DMS53 treated with DMSO at 0.1 percent for 48 hours (cell line): ENCODE data around the gene TARDBP.
A peak's percentile ranks its signal among the peaks of the same experiment; 100 is the strongest.
"Not testable (repeated sequence)": the region's sequence is repeated elsewhere in the genome, so short reads cannot be mapped to it uniquely, and the experiment has no call there.

Source experiments
- DNase-seq: peaks from one replicate; lab custom pipeline; 2025; ENCODE audit not compliant: unreplicated experiment; lab: John Stamatoyannopoulos, UW

TARDBP gene

GRCh38 chr1:11042065-11042464 is 29.6 kb downstream of the TARDBP start:
- DNase-seq, result no peak

DNA sequence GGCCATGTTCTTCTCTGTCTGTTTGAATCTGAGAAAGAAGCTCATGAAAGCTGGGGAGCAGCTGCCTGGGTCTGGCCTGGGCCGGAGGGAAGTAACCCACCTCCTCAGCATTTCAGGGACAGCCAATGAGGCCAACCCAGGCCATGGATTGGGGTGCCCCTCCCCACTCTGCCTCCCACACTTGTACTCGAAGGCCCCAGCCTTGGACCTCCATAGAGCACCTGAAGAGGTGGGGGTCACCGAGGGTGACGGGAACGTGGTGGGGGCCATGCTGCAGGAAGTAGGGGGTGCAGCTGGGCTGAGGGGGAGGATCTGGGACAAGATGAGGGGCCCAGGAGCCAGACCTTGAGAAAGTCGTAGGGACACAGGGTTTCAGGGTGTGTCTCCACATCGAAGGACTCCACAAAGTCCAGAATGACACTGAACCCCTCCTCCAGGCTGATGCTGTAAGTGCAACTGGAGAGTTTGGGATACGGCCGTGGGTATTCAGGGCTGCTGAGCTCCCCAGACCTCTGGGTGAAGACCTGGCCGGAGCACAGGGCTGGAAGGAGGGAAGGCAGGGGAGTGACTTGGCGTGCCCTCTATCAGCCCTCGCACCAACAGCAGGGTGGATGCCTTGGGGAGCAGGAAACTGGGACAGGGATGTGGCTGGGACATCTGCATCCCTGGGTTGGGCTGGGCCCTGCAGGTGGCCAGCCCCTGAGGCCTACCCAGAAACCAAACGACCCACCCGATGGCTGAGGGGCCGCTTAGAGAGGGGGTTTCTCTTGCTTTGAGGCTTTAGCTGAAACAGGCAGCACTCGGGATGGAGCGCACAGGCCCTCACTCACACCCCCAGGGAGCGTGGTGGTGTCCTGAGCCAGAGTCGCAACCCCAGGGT is 30.8 kb downstream of the TARDBP start:
- no peak for DNase-seq

DNA sequence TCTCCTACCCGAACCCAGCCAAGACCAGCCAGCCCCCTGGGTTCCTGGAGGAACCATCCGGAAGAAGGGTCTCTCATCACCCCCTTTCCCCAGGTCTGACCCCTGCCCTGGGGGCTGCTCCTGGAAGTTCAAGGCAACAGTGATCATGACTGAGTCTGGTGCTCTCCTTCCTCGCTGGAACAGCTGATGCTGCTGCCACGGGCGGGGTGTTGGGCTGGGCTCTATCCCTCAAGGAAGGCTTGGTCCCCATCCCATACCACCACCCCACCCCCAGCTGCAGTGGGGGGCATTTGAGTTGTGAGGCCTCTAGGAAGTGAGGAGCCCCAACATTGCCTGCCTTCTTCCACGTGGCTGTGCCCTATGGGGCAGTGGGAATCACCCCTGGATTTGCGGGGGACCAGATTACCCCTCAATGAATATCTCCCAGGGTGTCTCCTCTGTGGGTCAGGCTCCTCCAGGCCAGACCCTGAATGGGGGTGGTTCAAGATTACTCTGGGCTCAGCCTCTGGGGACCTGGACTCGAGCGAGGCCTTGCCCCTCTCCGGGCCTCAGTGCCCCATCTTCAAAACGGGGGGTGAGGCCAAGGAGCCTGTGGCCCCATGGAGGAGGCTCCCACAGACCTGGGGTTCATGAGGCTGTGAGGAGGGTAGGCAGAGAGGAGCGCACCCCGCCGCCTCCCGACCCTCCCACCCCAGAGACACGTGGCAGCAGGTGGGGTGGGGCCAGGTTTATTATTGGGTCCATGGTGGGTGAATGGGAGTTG is 31.8 kb downstream of the TARDBP start:
- no peak for DNase-seq

GRCh38 chr1:11044849-11045427 is 32.5 kb downstream of the TARDBP start:
- no peak for DNase-seq

DNA sequence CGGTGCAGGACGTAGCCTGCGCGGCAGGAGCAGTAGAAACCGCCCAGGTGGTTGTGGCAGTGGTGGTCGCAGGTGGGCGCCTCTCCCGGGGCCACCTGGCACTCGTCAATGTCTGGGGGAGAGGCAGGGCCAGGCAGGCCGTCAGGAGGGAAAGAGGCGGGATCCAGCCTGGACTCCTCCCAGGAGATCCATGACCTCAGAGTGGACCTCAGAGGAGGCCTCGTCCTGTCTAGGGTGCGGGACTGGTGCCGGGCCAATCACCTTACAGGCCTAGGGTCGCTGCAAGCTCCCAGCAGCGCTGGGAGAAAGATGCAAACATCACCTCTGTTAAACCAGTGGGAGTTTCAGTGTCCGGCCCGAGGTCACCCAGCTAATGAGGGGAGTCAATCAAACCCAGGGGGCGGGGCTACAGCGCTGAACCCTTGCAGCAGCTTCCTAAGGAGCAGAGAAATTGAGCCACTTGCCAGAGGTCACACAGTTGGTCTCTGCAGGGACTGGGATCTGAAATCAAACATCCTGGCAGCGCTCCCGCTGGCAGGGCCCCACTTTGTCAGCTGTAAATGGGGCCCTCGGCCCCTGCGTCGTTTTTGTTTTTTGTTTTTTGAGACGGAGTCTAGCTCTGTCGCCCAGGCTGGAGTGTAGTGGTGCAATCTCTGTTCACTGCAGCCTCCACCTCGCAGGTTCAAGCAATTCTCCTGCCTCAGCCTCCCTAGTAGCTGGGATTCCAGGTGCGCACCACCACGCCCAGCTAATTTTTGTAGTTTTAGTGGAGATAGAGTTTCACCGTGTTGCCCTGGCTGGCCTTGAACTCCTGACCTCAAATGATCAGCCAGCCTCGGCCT is 33.2 kb downstream of the TARDBP start:
- DNase-seq, result no peak

DNA sequence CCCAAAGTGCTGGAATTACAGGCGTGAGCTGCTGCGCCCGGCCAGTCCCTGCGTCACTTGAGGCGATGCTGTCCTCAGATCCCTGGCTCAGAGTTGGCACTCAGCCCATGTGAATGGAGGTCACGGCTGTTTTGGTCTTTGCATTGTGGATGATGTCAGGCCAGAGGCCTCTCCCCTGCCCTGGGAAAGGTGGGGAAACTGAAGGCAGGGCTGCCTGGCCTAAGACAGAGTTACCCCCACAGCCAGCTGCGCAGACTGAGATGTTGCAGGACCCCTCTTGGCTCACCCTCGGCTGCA is 33.8 kb downstream of the TARDBP start:
- no peak for DNase-seq

DNA sequence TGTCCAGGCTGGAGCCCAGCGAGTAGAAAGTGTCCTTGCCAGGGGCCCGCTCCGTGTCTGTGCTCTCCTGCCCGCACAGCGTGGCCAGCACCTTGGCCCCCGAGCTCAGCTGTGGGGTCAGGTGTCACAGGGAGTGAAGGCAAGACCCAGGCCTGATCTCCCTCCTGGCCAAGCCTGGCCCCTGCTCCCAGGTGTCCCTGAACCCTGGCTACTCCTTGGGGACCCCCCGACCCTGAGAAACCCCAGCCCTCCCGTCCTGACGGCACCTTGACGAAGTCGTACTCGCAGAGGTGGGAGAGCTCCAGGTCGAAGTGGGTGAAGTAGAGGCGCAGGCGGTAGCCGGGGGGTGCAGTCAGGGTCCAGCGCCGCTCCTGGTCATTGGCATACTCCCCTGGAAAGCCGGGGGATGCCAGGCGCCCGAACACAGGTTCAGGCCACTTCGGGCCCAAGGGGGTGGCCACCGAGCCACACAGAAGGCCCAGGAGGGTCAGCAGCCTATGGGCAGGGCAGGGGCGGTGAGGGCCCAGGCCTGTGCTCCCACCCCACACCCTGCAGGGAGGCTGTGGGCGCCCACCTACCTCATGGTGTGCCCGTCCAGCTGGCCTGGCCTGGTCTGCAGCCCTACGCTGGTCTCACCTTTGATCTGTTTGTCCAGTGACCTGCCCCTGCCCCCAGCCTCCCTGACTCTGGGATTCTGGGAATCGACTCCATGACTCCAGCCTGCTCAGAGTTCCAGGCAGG is 34.3 kb downstream of the TARDBP start, which contains the start of gene MASP2:
Gene MASP2, minus strand, starts transcription at position 615 of the 741 bp plus-strand sequence. Its CDS starts 32 bp downstream, at position 583.
- DNase-seq, result no peak

GRCh38 chr1:11051121-11051520 is 38.7 kb downstream of the TARDBP start:
- DNase-seq, result not testable (repeated sequence)

DNA sequence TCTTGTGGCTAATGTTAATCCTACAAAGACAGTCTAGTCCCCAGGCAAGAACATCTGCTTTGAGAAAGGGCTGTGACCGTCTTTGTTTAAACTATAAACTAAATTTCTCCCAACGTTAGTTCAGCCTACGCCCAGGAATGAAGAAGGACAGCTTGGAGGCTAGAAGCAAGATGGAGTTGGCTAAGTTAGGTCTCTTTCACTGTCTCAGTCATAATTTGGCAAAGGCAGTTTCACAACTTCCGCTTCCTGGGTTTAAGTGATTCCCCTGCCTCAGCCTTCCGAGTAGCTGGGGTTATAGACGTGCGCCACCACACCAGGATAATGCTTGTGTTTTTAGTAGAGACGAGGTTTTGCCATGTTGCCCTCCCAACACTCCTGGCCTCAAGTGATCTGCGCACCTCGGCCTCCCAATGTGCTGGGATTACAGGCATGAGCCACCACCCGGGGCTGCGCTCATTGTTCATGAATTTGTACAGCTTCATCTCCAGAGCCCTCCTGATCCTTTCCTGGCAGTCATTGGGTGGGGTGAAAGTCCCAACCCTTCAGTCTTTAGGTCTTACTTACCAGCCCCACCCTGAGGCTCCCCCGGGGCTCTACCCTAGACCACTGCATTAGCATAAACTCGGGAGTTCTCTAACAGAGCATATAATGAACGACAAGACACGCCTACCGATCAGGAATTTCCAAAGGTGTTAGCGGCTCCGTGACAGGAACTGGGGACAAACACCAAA is 39.5 kb downstream of the TARDBP start:
- no peak for DNase-seq

- DNase-seq, result peak; percentile 20
These were observed 40.6 kb downstream of the TARDBP start for GRCh38 chr1:11052839-11053757.

DNA sequence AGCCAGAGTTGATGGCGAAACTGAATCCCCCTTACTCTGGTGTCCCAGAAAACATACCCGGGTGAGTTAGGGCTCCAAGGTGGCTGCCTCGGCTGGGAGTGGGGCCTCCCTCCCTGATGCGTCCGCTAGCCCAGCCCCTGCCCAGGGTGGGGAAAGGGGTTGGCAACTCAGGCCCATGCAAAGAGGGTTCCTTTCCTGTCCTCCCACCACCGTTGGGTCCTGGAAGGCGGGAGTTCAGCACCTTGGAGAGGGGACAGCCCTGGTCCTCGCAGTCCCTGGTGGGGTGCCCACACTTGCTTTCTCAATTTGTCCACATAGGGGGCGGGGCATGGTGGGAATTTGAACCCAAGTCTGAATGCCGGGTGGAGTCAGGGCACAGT is 41.3 kb downstream of the TARDBP start:
- no peak for DNase-seq

DNA sequence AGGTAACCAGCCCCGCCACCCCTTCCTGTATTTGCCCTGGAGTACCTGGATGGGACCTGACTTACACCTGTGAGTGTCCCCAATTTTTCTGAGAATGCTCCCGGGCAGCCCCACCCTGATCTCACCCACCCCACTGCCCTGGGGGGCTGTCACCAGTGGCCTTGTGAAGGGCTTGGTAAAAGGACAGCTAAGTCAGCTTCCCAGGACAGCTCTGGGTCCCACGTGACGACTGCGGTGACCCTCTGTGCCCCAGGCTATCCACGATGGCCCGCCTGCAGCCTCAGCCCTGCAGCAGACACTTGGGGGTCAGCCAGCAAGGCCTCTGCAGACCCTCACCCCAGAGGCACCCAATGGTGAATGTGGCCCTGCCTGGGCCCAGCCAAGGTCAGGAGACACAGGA is 41.7 kb downstream of the TARDBP start:
- DNase-seq, result no peak

DNA sequence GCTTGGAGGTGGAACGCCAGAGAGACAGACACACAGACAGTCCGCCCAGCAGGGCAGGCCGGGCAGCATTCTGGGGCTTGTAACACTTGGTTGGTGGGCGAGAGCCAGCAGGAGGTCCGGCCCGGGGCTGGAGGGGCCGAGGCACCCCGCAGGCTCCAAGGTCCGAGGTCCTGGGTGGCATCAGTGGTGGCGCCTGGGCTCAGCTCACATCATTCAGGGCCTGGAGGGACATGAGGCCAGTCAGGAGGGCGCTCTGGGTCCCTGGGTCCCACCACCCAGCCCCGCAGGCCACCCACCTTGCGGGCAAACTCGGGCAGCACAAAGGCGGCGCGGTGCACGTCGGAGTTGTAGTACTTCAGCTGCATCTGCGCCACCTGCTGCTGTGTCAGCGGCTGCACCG is 42.2 kb downstream of the TARDBP start:
- DNase-seq, result no peak

DNA sequence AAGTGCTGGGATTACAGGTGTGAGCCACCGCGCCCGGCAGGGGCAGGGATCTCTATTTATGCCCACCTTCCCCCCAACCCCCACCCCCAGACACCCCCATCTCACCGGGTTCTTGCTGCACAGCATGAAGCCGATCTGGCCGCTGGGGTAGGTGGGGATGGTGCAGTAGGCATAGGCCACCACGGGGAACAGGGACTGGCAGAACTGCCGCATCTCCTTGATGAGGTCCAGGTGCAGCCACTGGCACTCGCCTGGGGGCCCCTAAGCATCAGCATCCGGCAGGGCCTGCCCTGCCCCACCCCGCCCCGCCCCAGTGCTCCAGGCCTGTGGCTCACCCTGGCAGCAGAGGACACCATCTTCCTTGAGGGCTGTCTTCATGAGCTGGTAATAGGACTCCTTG is 43.2 kb downstream of the TARDBP start:
- no peak for DNase-seq

DNA sequence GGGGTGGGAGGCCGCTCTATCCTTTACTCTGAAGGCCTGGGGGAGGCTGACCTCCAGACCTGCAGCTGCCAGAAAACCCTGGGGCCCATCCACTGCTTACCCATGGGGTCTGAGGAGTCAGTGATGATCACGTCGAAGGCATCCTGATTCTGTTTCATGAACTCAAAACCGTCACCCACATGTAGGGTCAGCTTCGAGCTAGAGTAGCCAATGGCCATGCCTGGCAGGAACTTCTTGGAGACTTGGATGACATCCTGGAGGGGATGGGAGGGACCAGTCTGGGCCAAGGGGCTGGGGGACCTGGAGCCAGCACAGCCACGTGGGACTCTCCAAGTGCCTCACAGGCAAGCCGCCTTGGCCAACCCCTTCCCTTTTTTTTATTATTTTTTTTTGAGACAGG is 44.0 kb downstream of the TARDBP start:
- DNase-seq, result no peak

DNA sequence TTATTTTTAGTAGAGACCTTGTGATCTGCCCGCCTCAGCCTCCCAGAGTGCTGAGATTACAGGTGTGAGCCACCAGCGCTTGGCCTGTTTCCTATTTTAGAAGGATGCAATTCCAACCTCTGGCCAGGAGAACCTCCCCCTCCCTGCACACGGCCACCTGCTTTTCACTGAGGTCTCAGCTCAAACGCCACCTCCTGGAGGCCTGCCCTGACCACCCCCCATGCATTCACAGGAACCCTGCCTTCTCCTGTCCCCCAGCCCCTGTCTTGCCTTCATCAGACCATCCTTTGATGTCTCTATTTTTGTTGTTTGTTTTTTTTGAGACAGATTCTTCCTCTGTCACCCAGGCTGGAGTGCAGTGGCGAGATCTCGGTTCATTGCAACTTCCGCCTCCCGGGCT is 45.0 kb downstream of the TARDBP start:
- DNase-seq, result no peak

DNA sequence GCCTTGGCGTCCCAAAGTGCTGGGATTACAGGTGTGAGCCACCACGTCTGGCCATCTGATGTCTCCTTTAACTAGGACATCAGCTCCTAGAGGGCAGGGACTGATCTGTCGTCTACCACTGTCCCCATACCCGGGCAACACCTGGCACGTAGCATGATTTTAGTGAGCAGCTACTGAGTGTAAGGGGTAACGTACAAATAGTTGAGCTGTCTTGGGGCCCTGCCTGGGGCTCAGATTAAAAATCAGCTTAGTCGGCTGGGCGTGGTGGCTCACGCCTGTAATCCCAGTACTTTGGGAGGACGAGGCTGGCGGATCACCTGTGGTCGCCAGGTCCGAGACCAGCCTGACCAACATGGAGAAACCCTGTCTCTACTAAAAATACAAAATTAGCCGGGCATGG is 45.6 kb downstream of the TARDBP start:
- no peak for DNase-seq

DNA sequence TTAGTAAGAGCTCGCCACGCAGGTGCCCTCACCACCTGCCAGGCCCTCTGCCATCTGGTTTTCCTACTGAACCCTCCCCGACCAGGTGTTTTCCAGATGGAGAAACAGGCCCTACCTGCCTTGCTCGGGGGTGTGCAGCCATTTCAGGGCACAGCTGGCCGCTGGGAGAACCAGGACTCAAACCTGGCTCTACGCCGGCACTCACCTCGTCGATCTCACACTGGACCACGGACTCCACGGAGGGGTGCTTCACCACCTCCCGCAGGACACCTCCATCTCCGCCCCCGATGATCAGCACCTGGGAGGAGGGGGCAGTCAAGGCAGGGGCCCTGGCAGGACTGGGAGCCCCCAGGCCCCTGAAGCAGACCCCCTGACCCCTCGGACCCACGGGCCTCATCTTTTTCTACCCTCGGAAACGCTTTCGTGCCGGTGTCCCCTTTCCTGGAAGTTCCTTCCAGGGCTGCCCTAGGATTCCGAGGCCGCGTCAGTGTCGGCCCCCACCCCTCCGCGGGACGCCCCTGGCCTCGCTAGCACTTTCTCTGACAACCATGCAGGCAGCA is 46.2 kb downstream of the TARDBP start:
- peak; percentile 83 for DNase-seq
